Measurements from ENCODE around the gene C22orf23.

DNA sequence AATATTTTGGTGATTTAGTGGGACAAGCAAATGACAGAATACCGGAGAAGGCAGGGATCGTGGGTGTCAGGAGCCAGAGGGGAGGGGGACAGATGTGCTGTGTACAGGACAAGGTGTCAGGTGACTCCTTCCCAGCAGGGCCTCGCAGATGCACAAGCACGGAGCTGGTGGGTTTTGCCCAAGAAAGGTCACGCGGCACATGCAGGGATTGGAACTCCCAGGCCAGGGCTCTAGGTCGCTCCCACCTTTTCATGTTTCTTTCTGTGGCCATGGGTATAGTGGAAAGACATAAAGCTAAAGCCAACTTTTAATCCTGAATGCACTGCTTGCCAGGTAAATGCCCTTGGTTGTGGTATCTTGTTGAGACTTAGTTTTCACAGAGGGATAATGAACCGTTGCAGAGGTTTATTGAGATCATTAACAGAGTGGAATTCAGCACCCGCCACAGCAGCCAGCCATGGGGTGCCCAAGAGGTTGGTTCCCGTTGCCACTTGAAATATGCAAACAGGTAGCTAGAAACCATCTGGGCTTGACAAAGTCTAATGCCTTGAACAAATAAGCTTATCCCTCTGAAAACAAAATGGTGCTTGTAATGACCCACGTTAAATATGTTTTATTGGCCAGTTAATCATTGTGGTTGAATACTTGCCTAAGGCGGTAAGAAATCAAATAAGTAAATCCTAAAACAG, 10.1 kb downstream of the C22orf23 start:
- TF ChIP-seq, protein P1, sequence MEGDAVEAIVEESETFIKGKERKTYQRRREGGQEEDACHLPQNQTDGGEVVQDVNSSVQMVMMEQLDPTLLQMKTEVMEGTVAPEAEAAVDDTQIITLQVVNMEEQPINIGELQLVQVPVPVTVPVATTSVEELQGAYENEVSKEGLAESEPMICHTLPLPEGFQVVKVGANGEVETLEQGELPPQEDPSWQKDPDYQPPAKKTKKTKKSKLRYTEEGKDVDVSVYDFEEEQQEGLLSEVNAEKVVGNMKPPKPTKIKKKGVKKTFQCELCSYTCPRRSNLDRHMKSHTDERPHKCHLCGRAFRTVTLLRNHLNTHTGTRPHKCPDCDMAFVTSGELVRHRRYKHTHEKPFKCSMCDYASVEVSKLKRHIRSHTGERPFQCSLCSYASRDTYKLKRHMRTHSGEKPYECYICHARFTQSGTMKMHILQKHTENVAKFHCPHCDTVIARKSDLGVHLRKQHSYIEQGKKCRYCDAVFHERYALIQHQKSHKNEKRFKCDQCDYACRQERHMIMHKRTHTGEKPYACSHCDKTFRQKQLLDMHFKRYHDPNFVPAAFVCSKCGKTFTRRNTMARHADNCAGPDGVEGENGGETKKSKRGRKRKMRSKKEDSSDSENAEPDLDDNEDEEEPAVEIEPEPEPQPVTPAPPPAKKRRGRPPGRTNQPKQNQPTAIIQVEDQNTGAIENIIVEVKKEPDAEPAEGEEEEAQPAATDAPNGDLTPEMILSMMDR (IDR thresholded peaks at IDR 0.05), result no peak
- no peak for TF ChIP-seq POLR2A (IDR thresholded peaks at IDR 0.05)

Measured in body of pancreas (tissue), 4 donors.